ENCODE data around the gene PTEN. TPM values are rescaled to one million over a fixed set of nuclear protein-coding genes. Genes with fewer than 3 reads are reported as not detected.

PTEN gene
- total and polyA plus RNA-seq, 4 donors, result 29.4 to 334 (median 64.1) TPM

DNA sequence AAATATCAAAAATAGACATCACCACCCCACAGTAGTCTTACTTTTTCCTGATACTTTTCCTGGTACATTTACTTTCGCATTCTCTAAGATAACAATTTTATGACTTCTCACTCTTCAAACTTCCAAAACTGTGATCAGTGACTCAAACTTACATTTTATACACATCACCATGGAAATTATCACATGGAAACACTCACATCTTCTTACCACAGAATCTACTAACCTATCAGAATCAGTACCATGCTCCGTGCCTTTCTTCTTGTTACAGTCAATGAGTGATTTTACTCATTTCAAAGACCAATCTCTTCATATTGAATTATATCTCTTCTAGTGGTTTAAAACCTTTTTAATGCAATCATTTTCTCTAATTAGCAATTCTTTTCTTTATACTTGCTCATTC, 120.3 kb downstream of the PTEN start:
- H3K4me1 ChIP-seq (ENCODE audit: control insufficient read depth in 5 of 5, insufficient read depth in 5 of 5, low read length in 5 of 5), result no peaks in the 10 kb centered on the region
- 96 to 97% methylated on average over 2 of the region's 2 CpGs for WGBS, 2 donors

GRCh38 chr10:87987206-87987605, 123.8 kb downstream of the PTEN start:
- no peak for TF ChIP-seq CTCF (IDR thresholded peaks at IDR 0.05; ENCODE audit: control extremely low read depth, extremely low read depth)
- WGBS, 2 donors, result 72 to 89% methylated on average over 2 of the region's 2 CpGs
- H3K27me3 ChIP-seq (ENCODE audit: control insufficient read depth in 3 of 3, insufficient read depth in 3 of 3, low read length in 2 of 3), result no peaks in the 10 kb centered on the region
- H3K9me3 ChIP-seq (ENCODE audit: control insufficient read depth in 4 of 4, insufficient read depth in 3 of 4, low read length in 3 of 4), result no peaks in the 10 kb centered on the region
- no peak overlapping the region for H3K9ac ChIP-seq (ENCODE audit: insufficient read depth in 1 of 2, low read length in 2 of 2)
- no peaks in the 10 kb centered on the region for H3K4me1 ChIP-seq (ENCODE audit: control insufficient read depth in 5 of 5, insufficient read depth in 5 of 5, low read length in 5 of 5)
- no peak for ATAC-seq (ENCODE audit: insufficient read depth, low FRiP score)
- DNase-seq, result no peak
- no peaks in the 10 kb centered on the region for H3K36me3 ChIP-seq (ENCODE audit: control insufficient read depth in 4 of 4, insufficient read depth in 4 of 4, low read length in 4 of 4)
- no peak overlapping the region for H3K27ac ChIP-seq (ENCODE audit: low read depth in 1 of 2, low read length in 1 of 2)
- H3K4me3 ChIP-seq, result no peak overlapping the region

More for the DNA sequence above, 120.3 kb downstream of the PTEN start:
- DNase-seq (no peak), ATAC-seq (ENCODE audit: insufficient read depth, low FRiP score) (no peak)
- no peak overlapping the region for H3K9ac ChIP-seq (ENCODE audit: insufficient read depth in 1 of 2, low read length in 2 of 2)
- no peaks in the 10 kb centered on the region for H3K36me3 ChIP-seq (ENCODE audit: control insufficient read depth in 4 of 4, insufficient read depth in 4 of 4, low read length in 4 of 4)
- no peak overlapping the region for H3K27ac ChIP-seq (ENCODE audit: low read depth in 1 of 2, low read length in 1 of 2)
- H3K9me3 ChIP-seq (ENCODE audit: control insufficient read depth in 4 of 4, insufficient read depth in 3 of 4, low read length in 3 of 4), result no peaks in the 10 kb centered on the region
- H3K4me3 ChIP-seq, result no peak overlapping the region
- no peaks in the 10 kb centered on the region for H3K27me3 ChIP-seq (ENCODE audit: control insufficient read depth in 3 of 3, insufficient read depth in 3 of 3, low read length in 2 of 3)
- no peak for TF ChIP-seq CTCF (IDR thresholded peaks at IDR 0.05; ENCODE audit: control extremely low read depth, extremely low read depth)

GRCh38 chr10:87991946-87992345, 128.5 kb downstream of the PTEN start:
- Histone ChIP-seq H3K4me3 (no peak overlapping the region), H3K27ac (ENCODE audit: low read depth in 1 of 2, low read length in 1 of 2) (no peak overlapping the region), H3K4me1 (ENCODE audit: control insufficient read depth in 5 of 5, insufficient read depth in 5 of 5, low read length in 5 of 5) (no peaks in the 10 kb centered on the region), H3K9ac (ENCODE audit: insufficient read depth in 1 of 2, low read length in 2 of 2) (no peak overlapping the region), H3K36me3 (ENCODE audit: control insufficient read depth in 4 of 4, insufficient read depth in 4 of 4, low read length in 4 of 4) (no peaks in the 10 kb centered on the region), H3K9me3 (ENCODE audit: control insufficient read depth in 4 of 4, insufficient read depth in 3 of 4, low read length in 3 of 4) (no peaks in the 10 kb centered on the region), H3K27me3 (ENCODE audit: control insufficient read depth in 3 of 3, insufficient read depth in 3 of 3, low read length in 2 of 3) (no peaks in the 10 kb centered on the region)
- no peak for TF ChIP-seq CTCF (IDR thresholded peaks at IDR 0.05; ENCODE audit: control extremely low read depth, extremely low read depth)
- 91 to 95% methylated on average over 5 of the region's 5 CpGs for WGBS, 2 donors
- no peak for ATAC-seq (ENCODE audit: insufficient read depth, low FRiP score)
- peak in 2 of 3 donors; percentile 36 to 46 for DNase-seq

DNA sequence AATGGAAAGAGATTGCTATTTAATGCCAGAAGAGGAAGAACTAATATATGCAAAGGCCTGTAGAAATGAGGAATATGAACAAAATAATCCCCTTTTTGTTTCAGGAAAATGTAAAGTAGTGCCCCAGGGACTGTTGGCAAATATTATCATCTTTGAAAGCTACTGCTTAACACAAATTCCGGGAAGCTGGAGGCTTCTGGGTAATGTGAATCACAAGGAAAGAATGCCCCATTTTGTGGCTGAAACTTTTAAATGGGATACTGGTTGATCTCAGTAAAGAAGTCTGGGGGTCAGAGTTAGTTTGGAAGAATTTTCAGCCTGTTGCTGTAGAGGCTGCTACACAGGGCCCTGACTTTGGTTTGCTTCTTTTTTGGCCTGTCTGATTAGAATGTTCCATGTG, 141.0 kb downstream of the PTEN start:
- DNase-seq, result no peak
- no peak for ATAC-seq (ENCODE audit: insufficient read depth, low FRiP score)
- WGBS, 2 donors, result 84 to 90% methylated on average over 1 of the region's 1 CpG
- Histone ChIP-seq H3K9ac (ENCODE audit: insufficient read depth in 1 of 2, low read length in 2 of 2) (no peak overlapping the region), H3K27ac (ENCODE audit: low read depth in 1 of 2, low read length in 1 of 2) (no peak overlapping the region), H3K4me3 (no peak overlapping the region), H3K4me1 (ENCODE audit: control insufficient read depth in 5 of 5, insufficient read depth in 5 of 5, low read length in 5 of 5) (no peaks in the 10 kb centered on the region), H3K9me3 (ENCODE audit: control insufficient read depth in 4 of 4, insufficient read depth in 3 of 4, low read length in 3 of 4) (no peaks in the 10 kb centered on the region), H3K36me3 (ENCODE audit: control insufficient read depth in 4 of 4, insufficient read depth in 4 of 4, low read length in 4 of 4) (no peaks in the 10 kb centered on the region), H3K27me3 (ENCODE audit: control insufficient read depth in 3 of 3, insufficient read depth in 3 of 3, low read length in 2 of 3) (no peaks in the 10 kb centered on the region)
- TF ChIP-seq CTCF (IDR thresholded peaks at IDR 0.05; ENCODE audit: control extremely low read depth, extremely low read depth), result no peak

Measured in lung (tissue), 12 donors.